Endothelial cell of umbilical vein (primary cell): ENCODE measurements around the gene SLCO2B1. TPM values are rescaled to one million over a fixed set of nuclear protein-coding genes. Genes with fewer than 3 reads are reported as not detected.

Experiments used
- BruUV-seq: library from RNA; stranded (reverse); fragments of 400-500 nt; replicated peaks from 2 replicates; lab custom pipeline; 2021; lab: Mats Ljungman, UMichigan
- CTCF ChIA-PET: fragments of 300-600, 350-600 bp; sonication (Branson Sonifier 250); formaldehyde crosslinking; loops from one replicate; lab custom pipeline; 2021; ENCODE audit warnings: antibody characterized with exemption, inconsistent platforms; lab: Charles Lee
- POLR2A ChIA-PET: fragments of 300-600, 350-600 bp; sonication (Branson Sonifier 250); formaldehyde crosslinking; loops from one replicate; lab custom pipeline; 2021; ENCODE audit warnings: antibody characterized with exemption, inconsistent platforms; lab: Charles Lee
- DNase-seq: peaks from one replicate; pipeline ENCODE4 v3.0.0-alpha.2; 2011; ENCODE audit warnings: low read depth, low spot score
- FAIRE-seq: peaks from 2 replicates; lab custom pipeline; 2011; peaks lifted over from hg19 to GRCh38; lab: Jason Lieb, UNC
- H2AFZ ChIP-seq: 2 replicates; pipeline ENCODE4 v1.6.0; 2012; ENCODE audit warnings: low read depth, low read length, control low read depth, inconsistent platforms
- H3K27ac ChIP-seq: 2 replicates; pipeline ENCODE4 v1.5.1; 2011; ENCODE audit warnings: low read depth, mild to moderate bottlenecking, control low read depth, low read length, moderate library complexity; ENCODE audit not compliant: insufficient read depth
- H3K27me3 ChIP-seq, 2 experiments: 2 replicates each; pipeline versions ENCODE4 v1.6.0 to v1.6.1; 2011; ENCODE audit warnings: low read length in 2 of 2, mixed read lengths in 1 of 2; ENCODE audit not compliant: control insufficient read depth in 2 of 2, insufficient read depth in 2 of 2
- H3K36me3 ChIP-seq, 2 experiments: 2 replicates in 1 of 2; 3 replicates in 1 of 2; pipeline ENCODE4 v1.5.1; 2011; ENCODE audit warnings: low read length in 2 of 2, mild to moderate bottlenecking in 1 of 2, moderate library complexity in 1 of 2; ENCODE audit not compliant: control insufficient read depth in 2 of 2, insufficient read depth in 2 of 2; ENCODE audit errors: extremely low read depth in 1 of 2
- H3K4me1 ChIP-seq: 3 replicates; pipeline ENCODE4 v1.5.1; 2011; ENCODE audit warnings: mild to moderate bottlenecking, low read length; ENCODE audit not compliant: control insufficient read depth, insufficient read depth; ENCODE audit errors: extremely low read depth
- H3K4me2 ChIP-seq: 2 replicates; pipeline ENCODE4 v1.6.1; 2011; ENCODE audit warnings: low read length, control low read depth, mixed read lengths; ENCODE audit not compliant: insufficient read depth
- H3K4me3 ChIP-seq, 3 experiments: fragments of 200-600 bp in 1 of 3; sonication (generic), shearing (Covaris generic) in 1 of 3; replicated peaks in 1 of 3; 2 replicates each; pipeline ENCODE4 v1.5.1; 2011 to 2016; ENCODE audit warnings: control low read depth in 3 of 3, low read length in 3 of 3, mild to moderate bottlenecking in 2 of 3, inconsistent platforms in 1 of 3, low read depth in 1 of 3, moderate library complexity in 1 of 3; ENCODE audit not compliant: insufficient read depth in 1 of 3
- H3K79me2 ChIP-seq: 2 replicates; pipeline ENCODE4 v1.6.0; 2012; ENCODE audit warnings: low read length, inconsistent platforms; ENCODE audit not compliant: control insufficient read depth, insufficient read depth
- H3K9ac ChIP-seq: replicated peaks from 2 replicates; pipeline ENCODE3; 2011; ENCODE audit warnings: low read length, control low read depth; ENCODE audit not compliant: insufficient read depth; ENCODE audit errors: extremely low read depth
- H3K9me1 ChIP-seq: replicated peaks from 3 replicates; pipeline ENCODE4 v1.6.0; 2011; ENCODE audit warnings: mild to moderate bottlenecking, low read length; ENCODE audit not compliant: control insufficient read depth, insufficient read depth; ENCODE audit errors: extremely low read depth
- H3K9me3 ChIP-seq: replicated peaks from 2 replicates; pipeline ENCODE4 v1.5.1; 2012; ENCODE audit warnings: low read length, inconsistent platforms; ENCODE audit not compliant: control insufficient read depth, insufficient read depth
- H4K20me1 ChIP-seq: replicated peaks from 2 replicates; pipeline ENCODE3; 2011; ENCODE audit warnings: mild to moderate bottlenecking, low read length; ENCODE audit not compliant: control insufficient read depth, insufficient read depth; ENCODE audit errors: extremely low read depth
- CTCF ChIP-seq, 2 donors: IDR thresholded peaks; 1 replicate in 1 of 2; 2 replicates in 1 of 2; pipeline ENCODE4 v1.5.1; 2011; ENCODE audit warnings: low read length in 2 of 2, mild to moderate bottlenecking in 2 of 2, moderate library complexity in 2 of 2, control low read depth in 1 of 2, inconsistent platforms in 1 of 2, low read depth in 1 of 2; ENCODE audit not compliant: insufficient read depth in 1 of 2; ENCODE audit errors: extremely low read depth in 1 of 2
- EZH2 ChIP-seq: IDR thresholded peaks from 2 replicates; pipeline ENCODE4 v1.6.1; 2012; ENCODE audit warnings: borderline replicate concordance, low read depth, mild to moderate bottlenecking, moderate library complexity, low read length, inconsistent platforms; ENCODE audit not compliant: severe bottlenecking
- FOS ChIP-seq: IDR thresholded peaks from 2 replicates; pipeline ENCODE4 v1.6.1; 2011; ENCODE audit warnings: mild to moderate bottlenecking, low read length, moderate library complexity, borderline replicate concordance; ENCODE audit not compliant: insufficient read depth
- GATA2 ChIP-seq: IDR thresholded peaks from 2 replicates; pipeline ENCODE4 v1.7.0; 2011; ENCODE audit warnings: low read depth, mild to moderate bottlenecking, moderate library complexity, mixed read lengths, low read length; ENCODE audit not compliant: insufficient read length, insufficient read depth
- JUN ChIP-seq: IDR thresholded peaks from 2 replicates; pipeline ENCODE4 v1.6.1; 2011; ENCODE audit warnings: borderline replicate concordance, low read depth; ENCODE audit not compliant: insufficient read length, insufficient read depth
- MAX ChIP-seq: IDR thresholded peaks from 2 replicates; pipeline ENCODE4 v1.6.1; 2011; ENCODE audit not compliant: insufficient read depth, insufficient read length
- MYC ChIP-seq: IDR thresholded peaks from one replicate; pipeline ENCODE4 v1.6.1; 2011; ENCODE audit warnings: mild to moderate bottlenecking, low read depth, low read length
- POLR2A ChIP-seq: IDR thresholded peaks from 2 replicates; pipeline ENCODE4 v1.6.1; 2012; ENCODE audit warnings: low read depth, mild to moderate bottlenecking, control low read depth, low read length
- POLR2AphosphoS5 ChIP-seq: IDR thresholded peaks from 2 replicates; pipeline ENCODE4 v1.6.1; 2012; ENCODE audit warnings: low read depth, mild to moderate bottlenecking, control low read depth, low read length, moderate library complexity; ENCODE audit not compliant: insufficient read depth
- dilution Hi-C: fragments of 300-500 bp; cut with MboI; formaldehyde crosslinking; loops from one replicate; pipeline ENCODE4 v1.15.0; 2019; ENCODE audit warnings: low sequenced_read_pairs; ENCODE audit not compliant: extremely low pct_ligation_motif_present
- intact Hi-C: fragments of 100-400 bp; cut with micrococcal nuclease; formaldehyde crosslinking; loops from one replicate; pipeline ENCODE4 v1.10.0; 2022
- polyA plus RNA-seq, 4 experiments: library from polyadenylated mRNA; depleted of rRNA in 3 of 4; stranded (reverse) in 3 of 4; unstranded in 1 of 4; fragments of >200 nt; gene quantifications; 2 replicates each; pipeline versions ENCODE4 v1.2.1 to v1.2.3, GENCODE V29; 2011 to 2012; ENCODE audit warnings: missing spikeins in 1 of 4
- total RNA-seq: library from RNA; stranded (reverse); gene quantifications from 2 replicates; pipeline ENCODE4 v1.2.3, GENCODE V29; 2021

The SLCO2B1 gene
- total and polyA plus RNA-seq, 2 donors (not counting 3 experiments of a cell fraction or from before 2014, with no cell fraction given), result 0.04 TPM; not detected in 1

DNA sequence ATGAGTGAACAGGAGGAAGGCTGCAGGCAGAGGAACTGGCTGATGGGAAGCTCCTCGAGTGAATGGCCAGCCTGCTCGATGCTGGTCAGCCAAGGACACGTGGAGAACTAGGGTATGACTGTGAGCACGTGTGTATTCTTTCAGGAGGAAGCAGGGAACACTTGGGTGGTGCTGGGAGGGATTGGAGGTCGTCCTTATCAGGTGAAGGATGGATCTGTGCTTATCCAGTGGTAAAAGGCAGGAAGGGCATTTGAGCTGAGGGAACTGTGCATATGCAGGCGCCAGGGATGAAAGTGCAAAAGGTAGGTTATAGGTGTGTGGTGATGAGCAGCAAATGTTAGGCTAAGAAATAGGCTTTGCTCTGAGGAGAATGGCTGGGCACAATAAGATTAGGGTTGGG, 9.7 kb upstream of the SLCO2B1 start:
- dilution Hi-C loops, result no loop called here
- no peak for DNase-seq
- H3K36me3 ChIP-seq, result no peaks in the 10 kb centered on the region
- H3K9me1 ChIP-seq, result no peaks in the 10 kb centered on the region
- peaks cover 7 to 10% of the 10 kb centered on the region in 2 experiments for H3K27me3 ChIP-seq
- POLR2A ChIA-PET, result interaction anchor here (1.0 to 1.2 kb wide), 2 partner anchors 63 to 108 kb away, joined by 3 to 4 read pairs; no protein-coding TSS in a partner anchor
- no peak overlapping the region for H3K9ac ChIP-seq
- peaks cover 16% of the 10 kb centered on the region for H3K4me1 ChIP-seq
- intact Hi-C loops, result no loop called here
- no peaks in the 10 kb centered on the region for H4K20me1 ChIP-seq
- H3K4me2 ChIP-seq, result no peak overlapping the region
- no peak for FAIRE-seq
- no peak for TF ChIP-seq JUN
- TF ChIP-seq EZH2, result no peak
- no peak for TF ChIP-seq MYC
- no peak for TF ChIP-seq FOS
- no peak for TF ChIP-seq MAX
- TF ChIP-seq GATA2, result no peak
- TF ChIP-seq POLR2AphosphoS5, result no peak
- no peak for TF ChIP-seq POLR2A
- no peak for TF ChIP-seq CTCF (IDR thresholded peaks at IDR 0.05; ENCODE audit: extremely low read depth in 1 of 2, insufficient read depth in 1 of 2, low read depth in 1 of 2, low read length in 2 of 2)
- H2AFZ ChIP-seq, result no peak overlapping the region
- H3K27ac ChIP-seq, result no peak overlapping the region
- CTCF ChIA-PET, result interaction anchor here (0.8 to 15.2 kb wide), 49 partner anchors 8 to 211 kb away, joined by 3 to 1202 read pairs (median 7); partner anchors contain the start of genes SLCO2B1 and TPBGL
- H3K9me3 ChIP-seq, result no peaks in the 10 kb centered on the region
- BruUV-seq, result no TSS peak
- no peaks in the 10 kb centered on the region for H3K79me2 ChIP-seq
- no peak overlapping the region for H3K4me3 ChIP-seq
